GM10248 (cell line): ENCODE results near the gene MRPL4.
A peak's percentile ranks its signal among the peaks of the same experiment; 100 is the strongest.

ENCODE experiments used
- CTCF ChIA-PET: fragments of 300-600 bp; sonication (Branson Sonifier 250); formaldehyde crosslinking; extraction: SDS; loops from one replicate; lab custom pipeline; 2021; ENCODE audit warnings: antibody characterized with exemption; lab: Yijun Ruan, JAX
- POLR2A ChIA-PET: fragments of 350-650 bp; sonication (Branson Sonifier 250); formaldehyde crosslinking; extraction: SDS; loops from one replicate; lab custom pipeline; 2020; ENCODE audit warnings: antibody characterized with exemption; lab: Yijun Ruan, JAX
- DNase-seq: peaks from one replicate; pipeline ENCODE4 v3.0.0; 2012; ENCODE audit errors: extremely low spot score
- TF ChIP-seq, protein P1 (sequence below): IDR thresholded peaks from 2 replicates; pipeline ENCODE4 v1.5.1; 2012; ENCODE audit warnings: mild to moderate bottlenecking, low read depth; ENCODE audit errors: extremely low read depth, missing control alignments, control extremely low read depth

The MRPL4 gene

DNA sequence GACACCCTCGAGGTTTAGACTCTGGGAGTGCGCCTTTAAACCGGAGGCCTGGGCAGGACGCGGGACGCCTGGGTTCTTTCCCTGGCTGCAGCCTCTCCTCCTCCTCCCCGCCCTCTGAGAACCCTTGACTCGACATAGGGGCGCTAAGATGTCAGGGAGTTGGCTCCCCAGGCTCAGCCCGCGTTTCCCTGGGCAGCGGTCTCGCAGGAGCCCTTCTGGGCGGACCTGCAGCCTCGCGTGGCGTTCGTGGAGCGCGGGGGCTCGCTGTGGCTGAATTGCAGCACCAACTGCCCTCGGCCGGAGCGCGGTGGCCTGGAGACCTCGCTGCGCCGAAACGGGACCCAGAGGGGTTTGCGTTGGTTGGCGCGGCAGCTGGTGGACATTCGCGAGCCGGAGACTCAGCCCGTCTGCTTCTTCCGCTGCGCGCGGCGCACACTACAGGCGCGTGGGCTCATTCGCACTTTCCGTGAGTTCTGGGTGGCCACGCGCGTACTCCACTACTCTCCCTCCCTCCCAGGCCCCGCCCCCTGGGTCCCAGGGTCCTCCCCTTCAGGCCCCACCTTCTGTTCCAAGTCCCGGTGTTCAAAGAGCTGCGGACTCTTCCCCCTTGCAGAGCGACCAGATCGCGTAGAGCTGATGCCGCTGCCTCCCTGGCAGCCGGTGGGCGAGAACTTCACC is 39.0 kb downstream of the MRPL4 start:
- TF ChIP-seq, protein P1, sequence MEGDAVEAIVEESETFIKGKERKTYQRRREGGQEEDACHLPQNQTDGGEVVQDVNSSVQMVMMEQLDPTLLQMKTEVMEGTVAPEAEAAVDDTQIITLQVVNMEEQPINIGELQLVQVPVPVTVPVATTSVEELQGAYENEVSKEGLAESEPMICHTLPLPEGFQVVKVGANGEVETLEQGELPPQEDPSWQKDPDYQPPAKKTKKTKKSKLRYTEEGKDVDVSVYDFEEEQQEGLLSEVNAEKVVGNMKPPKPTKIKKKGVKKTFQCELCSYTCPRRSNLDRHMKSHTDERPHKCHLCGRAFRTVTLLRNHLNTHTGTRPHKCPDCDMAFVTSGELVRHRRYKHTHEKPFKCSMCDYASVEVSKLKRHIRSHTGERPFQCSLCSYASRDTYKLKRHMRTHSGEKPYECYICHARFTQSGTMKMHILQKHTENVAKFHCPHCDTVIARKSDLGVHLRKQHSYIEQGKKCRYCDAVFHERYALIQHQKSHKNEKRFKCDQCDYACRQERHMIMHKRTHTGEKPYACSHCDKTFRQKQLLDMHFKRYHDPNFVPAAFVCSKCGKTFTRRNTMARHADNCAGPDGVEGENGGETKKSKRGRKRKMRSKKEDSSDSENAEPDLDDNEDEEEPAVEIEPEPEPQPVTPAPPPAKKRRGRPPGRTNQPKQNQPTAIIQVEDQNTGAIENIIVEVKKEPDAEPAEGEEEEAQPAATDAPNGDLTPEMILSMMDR = no peak
- CTCF ChIA-PET = interaction anchor here (0.8 to 2.3 kb wide), 8 partner anchors 14 to 127 kb away, joined by 3 to 15 read pairs (median 6); partner anchors contain the start of gene ICAM1
- POLR2A ChIA-PET = interaction anchor here (0.7 to 1.3 kb wide), 3 partner anchors 8 to 20 kb away, joined by 3 to 14 read pairs (median 5); partner anchors contain the start of gene ICAM1
- peak; percentile 65 for DNase-seq

DNA sequence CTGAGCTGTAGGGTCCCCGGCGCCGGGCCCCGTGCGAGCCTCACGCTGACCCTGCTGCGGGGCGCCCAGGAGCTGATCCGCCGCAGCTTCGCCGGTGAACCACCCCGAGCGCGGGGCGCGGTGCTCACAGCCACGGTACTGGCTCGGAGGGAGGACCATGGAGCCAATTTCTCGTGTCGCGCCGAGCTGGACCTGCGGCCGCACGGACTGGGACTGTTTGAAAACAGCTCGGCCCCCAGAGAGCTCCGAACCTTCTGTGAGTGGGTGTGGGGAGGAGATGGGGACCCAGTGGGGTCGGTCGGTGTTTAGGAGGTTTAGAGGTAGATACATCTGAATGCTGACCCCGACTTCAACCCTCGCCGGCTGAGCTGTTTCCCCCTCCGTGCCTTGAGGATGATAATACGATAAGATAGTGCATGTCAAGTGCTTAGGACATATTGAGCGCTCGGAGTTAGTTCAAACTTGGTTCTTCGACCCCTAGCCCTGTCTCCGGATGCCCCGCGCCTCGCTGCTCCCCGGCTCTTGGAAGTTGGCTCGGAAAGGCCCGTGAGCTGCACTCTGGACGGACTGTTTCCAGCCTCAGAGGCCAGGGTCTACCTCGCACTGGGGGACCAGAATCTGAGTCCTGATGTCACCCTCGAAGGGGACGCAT is 39.7 kb downstream of the MRPL4 start:
- POLR2A ChIA-PET = interaction anchor here (0.7 to 1.3 kb wide), 4 partner anchors 9 to 21 kb away, joined by 3 to 14 read pairs (median 4); partner anchors contain the start of gene ICAM1
- no peak for DNase-seq
- TF ChIP-seq, protein P1 = no peak
- CTCF ChIA-PET = interaction anchor here (0.8 to 2.1 kb wide), 7 partner anchors 14 to 125 kb away, joined by 3 to 15 read pairs (median 5); partner anchors contain the start of gene ICAM1

DNA sequence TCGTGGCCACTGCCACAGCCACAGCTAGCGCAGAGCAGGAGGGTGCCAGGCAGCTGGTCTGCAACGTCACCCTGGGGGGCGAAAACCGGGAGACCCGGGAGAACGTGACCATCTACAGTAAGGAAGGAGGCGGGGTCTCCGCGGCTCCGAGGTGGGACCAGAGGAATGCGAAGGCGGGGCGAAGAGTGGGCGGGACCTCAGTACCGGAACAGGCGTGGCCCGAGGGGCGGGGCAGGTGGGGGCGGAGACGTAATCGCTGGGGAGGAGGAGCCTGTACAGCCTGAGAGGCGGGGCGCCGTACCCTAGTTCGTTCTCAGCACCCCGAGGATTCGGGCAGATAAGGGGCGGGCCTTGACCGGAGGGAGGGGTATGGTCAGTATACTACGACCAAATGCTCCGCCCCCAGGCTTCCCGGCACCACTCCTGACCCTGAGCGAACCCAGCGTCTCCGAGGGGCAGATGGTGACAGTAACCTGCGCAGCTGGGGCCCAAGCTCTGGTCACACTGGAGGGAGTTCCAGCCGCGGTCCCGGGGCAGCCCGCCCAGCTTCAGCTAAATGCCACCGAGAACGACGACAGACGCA is 40.3 kb downstream of the MRPL4 start:
- TF ChIP-seq, protein P1 = no peak
- POLR2A ChIA-PET = interaction anchor here (1.2 to 1.3 kb wide), 2 partner anchors 9 to 21 kb away, joined by 3 to 5 read pairs; partner anchors contain the start of gene ICAM1
- CTCF ChIA-PET = interaction anchor here (1.1 to 2.1 kb wide), 5 partner anchors 21 to 124 kb away, joined by 3 to 15 read pairs (median 6); partner anchors contain the start of gene ICAM1
- peak; percentile 91 for DNase-seq

DNA sequence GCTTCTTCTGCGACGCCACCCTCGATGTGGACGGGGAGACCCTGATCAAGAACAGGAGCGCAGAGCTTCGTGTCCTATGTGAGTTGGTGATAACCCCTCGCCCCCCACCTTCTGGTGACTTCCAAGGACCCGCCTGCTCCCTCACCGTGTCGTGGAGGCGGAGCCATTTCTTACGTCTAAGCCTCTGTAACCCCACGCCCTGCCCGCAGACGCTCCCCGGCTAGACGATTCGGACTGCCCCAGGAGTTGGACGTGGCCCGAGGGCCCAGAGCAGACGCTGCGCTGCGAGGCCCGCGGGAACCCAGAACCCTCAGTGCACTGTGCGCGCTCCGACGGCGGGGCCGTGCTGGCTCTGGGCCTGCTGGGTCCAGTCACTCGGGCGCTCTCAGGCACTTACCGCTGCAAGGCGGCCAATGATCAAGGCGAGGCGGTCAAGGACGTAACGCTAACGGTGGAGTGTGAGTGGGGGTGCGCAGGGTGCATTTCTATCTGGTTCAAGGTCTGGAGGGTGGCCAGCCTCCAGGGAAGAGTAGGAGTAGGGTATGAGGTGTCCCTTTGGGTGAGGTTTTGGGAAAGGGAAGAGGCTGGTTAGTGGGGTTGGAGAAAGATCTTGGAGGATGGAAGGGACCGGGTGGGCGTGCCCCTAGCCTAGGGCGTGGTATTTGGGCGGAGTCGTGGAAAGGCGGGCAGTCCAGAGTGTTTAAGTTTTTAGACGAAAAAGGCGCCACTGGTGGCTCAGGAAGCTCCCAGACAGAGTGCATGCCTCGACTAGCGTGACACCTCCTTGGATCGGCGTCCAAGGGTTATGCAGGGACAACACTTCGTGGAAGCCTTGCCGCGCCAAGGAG is 41.0 kb downstream of the MRPL4 start:
- no peak for DNase-seq
- TF ChIP-seq, protein P1 = no peak
- CTCF ChIA-PET = interaction anchor here (2.0 to 2.1 kb wide), 2 partner anchors 22 to 96 kb away, joined by 12 to 15 read pairs; partner anchors contain the start of gene ICAM1
- POLR2A ChIA-PET = interaction anchor here (1.2 kb wide), 1 partner anchor 22 kb away, joined by 3 read pairs; the partner anchor contains the start of gene ICAM1

DNA sequence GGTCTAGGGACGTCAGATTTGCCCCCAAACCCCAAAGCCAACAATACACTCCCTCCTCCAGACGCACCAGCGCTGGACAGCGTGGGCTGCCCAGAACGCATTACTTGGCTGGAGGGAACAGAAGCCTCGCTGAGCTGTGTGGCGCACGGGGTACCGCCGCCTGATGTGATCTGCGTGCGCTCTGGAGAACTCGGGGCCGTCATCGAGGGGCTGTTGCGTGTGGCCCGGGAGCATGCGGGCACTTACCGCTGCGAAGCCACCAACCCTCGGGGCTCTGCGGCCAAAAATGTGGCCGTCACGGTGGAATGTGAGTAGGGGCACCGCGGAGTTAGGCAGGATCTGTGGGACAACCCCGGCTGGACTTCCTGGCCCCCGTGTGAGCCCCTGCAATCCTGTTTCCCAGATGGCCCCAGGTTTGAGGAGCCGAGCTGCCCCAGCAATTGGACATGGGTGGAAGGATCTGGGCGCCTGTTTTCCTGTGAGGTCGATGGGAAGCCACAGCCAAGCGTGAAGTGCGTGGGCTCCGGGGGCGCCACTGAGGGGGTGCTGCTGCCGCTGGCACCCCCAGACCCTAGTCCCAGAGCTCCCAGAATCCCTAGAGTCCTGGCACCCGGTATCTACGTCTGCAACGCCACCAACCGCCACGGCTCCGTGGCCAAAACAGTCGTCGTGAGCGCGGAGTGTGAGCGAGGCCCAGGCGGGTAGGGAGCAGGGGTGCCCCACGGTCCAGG is 41.8 kb downstream of the MRPL4 start:
- POLR2A ChIA-PET = no interaction called here
- no peak for DNase-seq
- TF ChIP-seq, protein P1 = no peak
- CTCF ChIA-PET = no interaction called here
